Upper lobe of left lung (tissue), 4 donors: ENCODE data around the gene OR2AG1.

ENCODE experiments used
- EP300 ChIP-seq, 4 donors: sonication (generic); formaldehyde crosslinking; IDR thresholded peaks; one replicate each; pipeline ENCODE4 v1.5.1; 2017; ENCODE audit warnings: antibody characterized with exemption in 4 of 4, control low read depth in 2 of 4
- POLR2A ChIP-seq, 4 donors: fragments of 450-650 bp; IDR thresholded peaks; one replicate each; pipeline ENCODE4 v1.5.1; 2016 to 2017; ENCODE audit warnings: antibody characterized with exemption in 4 of 4, mild to moderate bottlenecking in 2 of 4
- POLR2AphosphoS5 ChIP-seq, 2 donors: sonication (generic); formaldehyde crosslinking; IDR thresholded peaks; one replicate each; pipeline ENCODE4 v1.5.1; 2017; ENCODE audit warnings: antibody characterized with exemption in 2 of 2
- TF ChIP-seq, protein P1 (sequence below), 6 experiments: fragments of 450-650 bp in 4 of 6; fragments of 200-600 bp in 2 of 6; sonication (generic) in 2 of 6; IDR thresholded peaks; one replicate each; pipeline ENCODE4 v1.5.1; 2016 to 2019; ENCODE audit warnings: antibody characterized with exemption in 6 of 6

DNA sequence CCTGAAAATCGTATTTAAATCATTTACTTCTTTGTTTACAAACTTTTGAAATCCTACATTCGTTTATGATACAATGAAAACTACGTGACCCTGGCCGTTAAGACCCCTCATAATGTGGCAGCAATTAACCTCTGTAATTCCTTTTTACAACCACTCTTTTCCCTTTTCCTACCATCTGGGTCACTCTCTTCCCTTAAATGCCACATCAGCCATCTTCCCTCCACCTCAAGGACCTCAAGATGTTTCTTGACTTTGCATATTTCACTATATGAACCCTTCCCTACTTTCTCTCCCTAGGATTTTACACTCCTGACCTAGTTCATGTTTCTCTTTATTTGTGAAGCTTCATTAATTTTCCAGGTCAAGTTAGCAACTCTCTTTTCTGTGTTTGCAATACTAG is 37.8 kb upstream of the OR2AG1 start:
- TF ChIP-seq EP300 (IDR thresholded peaks at IDR 0.05), result no peak
- TF ChIP-seq, protein P1, sequence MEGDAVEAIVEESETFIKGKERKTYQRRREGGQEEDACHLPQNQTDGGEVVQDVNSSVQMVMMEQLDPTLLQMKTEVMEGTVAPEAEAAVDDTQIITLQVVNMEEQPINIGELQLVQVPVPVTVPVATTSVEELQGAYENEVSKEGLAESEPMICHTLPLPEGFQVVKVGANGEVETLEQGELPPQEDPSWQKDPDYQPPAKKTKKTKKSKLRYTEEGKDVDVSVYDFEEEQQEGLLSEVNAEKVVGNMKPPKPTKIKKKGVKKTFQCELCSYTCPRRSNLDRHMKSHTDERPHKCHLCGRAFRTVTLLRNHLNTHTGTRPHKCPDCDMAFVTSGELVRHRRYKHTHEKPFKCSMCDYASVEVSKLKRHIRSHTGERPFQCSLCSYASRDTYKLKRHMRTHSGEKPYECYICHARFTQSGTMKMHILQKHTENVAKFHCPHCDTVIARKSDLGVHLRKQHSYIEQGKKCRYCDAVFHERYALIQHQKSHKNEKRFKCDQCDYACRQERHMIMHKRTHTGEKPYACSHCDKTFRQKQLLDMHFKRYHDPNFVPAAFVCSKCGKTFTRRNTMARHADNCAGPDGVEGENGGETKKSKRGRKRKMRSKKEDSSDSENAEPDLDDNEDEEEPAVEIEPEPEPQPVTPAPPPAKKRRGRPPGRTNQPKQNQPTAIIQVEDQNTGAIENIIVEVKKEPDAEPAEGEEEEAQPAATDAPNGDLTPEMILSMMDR (IDR thresholded peaks at IDR 0.05), result no peak
- TF ChIP-seq POLR2A (IDR thresholded peaks at IDR 0.05), result no peak
- no peak for TF ChIP-seq POLR2AphosphoS5 (IDR thresholded peaks at IDR 0.05)
